GM06990 (cell line): Measurements from ENCODE around the gene C6.

Source experiments
- DNase-seq: peaks from one replicate; pipeline ENCODE4 v3.0.0-alpha.2; 2011; ENCODE audit not compliant: insufficient read length; ENCODE audit errors: extremely low read depth
- H3K27me3 ChIP-seq: replicated peaks from 2 replicates; pipeline ENCODE4 v1.6.0; 2011; ENCODE audit warnings: low read length; ENCODE audit not compliant: control insufficient read depth, insufficient read depth
- H3K36me3 ChIP-seq: 2 replicates; pipeline ENCODE4 v1.5.1; 2011; ENCODE audit warnings: low read length; ENCODE audit not compliant: control insufficient read depth, insufficient read depth
- H3K4me3 ChIP-seq: replicated peaks from 2 replicates; pipeline ENCODE4 v1.5.1; 2011; ENCODE audit warnings: low read depth, mild to moderate bottlenecking, control low read depth, low read length
- CTCF ChIP-seq: IDR thresholded peaks from 2 replicates; pipeline ENCODE4 v1.5.1; 2011; ENCODE audit warnings: low read length, control low read depth, mild to moderate bottlenecking, inconsistent platforms; ENCODE audit not compliant: insufficient read depth, poor library complexity, severe bottlenecking

Gene C6

GRCh38 chr5:41156739-41157138 is 56.6 kb downstream of the C6 start:
- Histone ChIP-seq H3K27me3 (no peaks in the 10 kb centered on the region), H3K4me3 (no peak overlapping the region), H3K36me3 (no peaks in the 10 kb centered on the region)
- no peak for TF ChIP-seq CTCF
- no peak for DNase-seq

- Histone ChIP-seq H3K4me3 (no peak overlapping the region), H3K27me3 (no peaks in the 10 kb centered on the region), H3K36me3 (no peaks in the 10 kb centered on the region)
- DNase-seq, result no peak
- no peak for TF ChIP-seq CTCF
Measured at GRCh38 chr5:41154491-41154890, 58.8 kb downstream of the C6 start.

- Histone ChIP-seq H3K4me3 (no peak overlapping the region), H3K36me3 (no peaks in the 10 kb centered on the region), H3K27me3 (no peaks in the 10 kb centered on the region; the same call in 1 of the 2 replicates)
- DNase-seq, result no peak
- TF ChIP-seq CTCF, result no peak
Measured at GRCh38 chr5:41151564-41151963, 61.8 kb downstream of the C6 start.

GRCh38 chr5:41148448-41148847 is 64.9 kb downstream of the C6 start:
- H3K27me3 ChIP-seq, result no peaks in the 10 kb centered on the region; the same call in 1 of the 2 replicates

GRCh38 chr5:41145306-41145705 is 68.0 kb downstream of the C6 start:
- H3K36me3 ChIP-seq, result no peaks in the 10 kb centered on the region
- H3K4me3 ChIP-seq, result no peak overlapping the region
- no peak for DNase-seq
- TF ChIP-seq CTCF, result no peak
- H3K27me3 ChIP-seq, result no peaks in the 10 kb centered on the region; the same call in 1 of the 2 replicates

More at GRCh38 chr5:41148448-41148847, 64.9 kb downstream of the C6 start:
- Histone ChIP-seq H3K4me3 (no peak overlapping the region), H3K36me3 (no peaks in the 10 kb centered on the region)
- TF ChIP-seq CTCF, result no peak
- DNase-seq, result no peak

- no peak for DNase-seq
- Histone ChIP-seq H3K36me3 (no peaks in the 10 kb centered on the region), H3K4me3 (no peak overlapping the region), H3K27me3 (no peaks in the 10 kb centered on the region)
- TF ChIP-seq CTCF, result no peak
Measured at GRCh38 chr5:41143131-41143901, 70.0 kb downstream of the C6 start.
